Measurements from ENCODE around the gene CDRT15L2.
"Not testable (repeated sequence)": the region's sequence is repeated elsewhere in the genome, so short reads cannot be mapped to it uniquely, and the experiment has no call there.

DNA sequence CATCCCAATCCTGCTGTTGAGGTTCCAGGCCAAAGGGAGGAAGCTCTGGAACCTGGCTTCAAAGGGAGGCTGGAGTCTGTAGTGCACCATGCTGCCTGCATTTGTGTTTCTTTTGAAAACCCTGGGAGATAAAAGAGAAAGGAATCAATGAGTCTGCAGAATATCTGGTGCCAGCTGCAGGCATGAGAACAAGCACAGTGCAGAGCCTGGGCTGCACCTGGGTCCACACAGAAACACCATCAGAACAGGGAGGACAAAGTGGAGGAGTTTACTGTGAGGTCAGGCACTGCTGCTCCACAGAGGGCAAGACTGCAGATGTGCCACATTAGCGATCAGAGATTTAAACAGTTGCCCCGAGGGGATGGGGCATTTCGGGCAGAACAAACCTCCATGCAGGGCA, 30.0 kb downstream of the CDRT15L2 start:
- not testable (repeated sequence) for TF ChIP-seq YY1 (IDR thresholded peaks at IDR 0.05; ENCODE audit: insufficient read depth, insufficient read length); ZNF274 (IDR thresholded peaks at IDR 0.05; ENCODE audit: low read depth, low read length)

Data from NT2/D1 (cell line).